Superior temporal gyrus (tissue), 1 donor: ENCODE data around the gene REEP5.
"Not testable (repeated sequence)": the region's sequence is repeated elsewhere in the genome, so short reads cannot be mapped to it uniquely, and the experiment has no call there.

Experiments used
- DNase-seq: peaks from one replicate; pipeline ENCODE4 v3.0.0-alpha.2; 2016; ENCODE audit errors: extremely low spot score

Gene REEP5

GRCh38 chr5:112933105-112933504 lies 11.1 kb upstream of the REEP5 start:
- no peak for DNase-seq

- DNase-seq: no peak
Observed at GRCh38 chr5:112931473-112931872, 9.4 kb upstream of the REEP5 start.

- DNase-seq: no peak
Observed at GRCh38 chr5:112930082-112930344, 8.0 kb upstream of the REEP5 start.

- no peak for DNase-seq
Observed at GRCh38 chr5:112929336-112930081, 7.5 kb upstream of the REEP5 start.

GRCh38 chr5:112923988-112924387 lies 2.0 kb upstream of the REEP5 start:
- DNase-seq: no peak

GRCh38 chr5:112923148-112923917 lies 1.3 kb upstream of the REEP5 start:
- DNase-seq: peak; percentile 37

- peak; percentile 60 for DNase-seq
Observed at GRCh38 chr5:112921026-112921832, 798 bp downstream of the REEP5 start.

GRCh38 chr5:112919972-112920371 lies 2.1 kb downstream of the REEP5 start:
- DNase-seq: no peak

GRCh38 chr5:112918679-112919078 lies 3.3 kb downstream of the REEP5 start:
- no peak for DNase-seq

- DNase-seq: no peak
Observed at GRCh38 chr5:112918136-112918535, 3.9 kb downstream of the REEP5 start.

GRCh38 chr5:112917453-112917995 lies 4.5 kb downstream of the REEP5 start:
- DNase-seq: no peak

GRCh38 chr5:112915831-112916230 lies 6.2 kb downstream of the REEP5 start:
- DNase-seq: no peak

GRCh38 chr5:112914584-112914983 lies 7.4 kb downstream of the REEP5 start:
- no peak for DNase-seq

- no peak for DNase-seq
Observed at GRCh38 chr5:112910529-112910928, 11.5 kb downstream of the REEP5 start.

- no peak for DNase-seq
Observed at GRCh38 chr5:112908854-112909253, 13.2 kb downstream of the REEP5 start.

GRCh38 chr5:112907166-112907631 lies 14.8 kb downstream of the REEP5 start:
- peak; percentile 61 for DNase-seq

- DNase-seq: no peak
Observed at GRCh38 chr5:112906637-112907036, 15.4 kb downstream of the REEP5 start.

GRCh38 chr5:112904996-112905395 lies 17.0 kb downstream of the REEP5 start:
- not testable (repeated sequence) for DNase-seq

- DNase-seq: no peak
Observed at GRCh38 chr5:112902561-112902960, 19.5 kb downstream of the REEP5 start.

GRCh38 chr5:112895682-112896081 lies 26.3 kb downstream of the REEP5 start:
- no peak for DNase-seq

GRCh38 chr5:112892776-112893175 lies 29.3 kb downstream of the REEP5 start:
- no peak for DNase-seq

- not testable (repeated sequence) for DNase-seq
Observed at GRCh38 chr5:112892066-112892465, 30.0 kb downstream of the REEP5 start.
